ENCODE data around the gene HRH1. TPM values are rescaled to one million over a fixed set of nuclear protein-coding genes. Genes with fewer than 3 reads are reported as not detected.

Gene HRH1
- total and polyA plus RNA-seq, 2 of the 13 experiments (the other 11 are each of a cell fraction or from before 2014, with no cell fraction given): not detected

DNA sequence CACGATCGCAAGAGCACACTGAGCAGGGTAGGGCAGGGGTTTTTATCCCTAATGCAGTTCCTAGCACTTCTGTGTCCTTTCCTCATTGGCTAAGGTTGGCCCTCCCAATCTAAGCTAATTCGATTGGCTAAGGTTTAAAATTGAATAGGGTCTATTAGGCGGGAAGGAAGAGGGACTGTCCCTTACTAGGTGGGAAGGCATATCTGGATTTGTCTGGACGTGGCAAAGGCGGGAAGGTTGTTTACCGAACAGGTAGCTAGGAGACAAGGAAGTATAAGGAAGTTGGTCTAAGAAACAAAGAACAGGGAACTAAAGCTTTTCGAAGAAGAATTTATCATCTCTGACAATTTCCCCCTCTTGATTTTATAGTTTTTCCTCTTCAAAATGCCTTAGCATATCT is 93.1 kb downstream of the HRH1 start:
- Histone ChIP-seq H3K79me2 (ENCODE audit: insufficient read depth, low read length) (no peaks in the 10 kb centered on the region), H2AFZ (ENCODE audit: low read length) (no peak overlapping the region), H3K36me3 (replicated peaks in 1 of 2; ENCODE audit: control insufficient read depth in 1 of 2, insufficient read depth in 2 of 2, low read length in 2 of 2) (no peaks in the 10 kb centered on the region), H3K27me3 (ENCODE audit: control insufficient read depth in 1 of 2, insufficient read depth in 2 of 2, low read length in 2 of 2) (peaks cover 2 to 34% of the 10 kb centered on the region in 2 experiments; a peak in 4 of 5 replicates), H3K4me3 (replicated peaks in 1 of 3; ENCODE audit: insufficient read depth in 1 of 3, low read depth in 2 of 3, low read length in 3 of 3) (no peak overlapping the region), H3K9me3 (ENCODE audit: low read length) (no peaks in the 10 kb centered on the region), H4K20me1 (ENCODE audit: insufficient read depth, low read length) (no peaks in the 10 kb centered on the region), H3K27ac (ENCODE audit: extremely low read length, insufficient read depth, low read length) (no peak overlapping the region), H3K9ac (ENCODE audit: insufficient read depth, low read depth, low read length) (no peak overlapping the region), H3K4me1 (ENCODE audit: insufficient read depth, low read length) (no peaks in the 10 kb centered on the region), H3K4me2 (ENCODE audit: low read depth, low read length) (no peak overlapping the region)
- CTCF ChIA-PET (ENCODE audit: low intra/inter-chr PET ratio, low total read pairs): no interaction called here
- TF ChIP-seq TGIF2 (CRISPR knock-in tag; IDR thresholded peaks at IDR 0.05) (no peak), ZNF792 (CRISPR knock-in tag; IDR thresholded peaks at IDR 0.05) (no peak), ZNF234 (CRISPR knock-in tag; conservative IDR thresholded peaks at IDR 0.05) (no peak), NRL (CRISPR knock-in tag; IDR thresholded peaks at IDR 0.05; ENCODE audit: borderline replicate concordance) (no peak), RXRB (CRISPR knock-in tag; IDR thresholded peaks at IDR 0.05; ENCODE audit: borderline replicate concordance) (no peak), ZSCAN5A (CRISPR knock-in tag; IDR thresholded peaks at IDR 0.05; ENCODE audit: borderline replicate concordance) (no peak), ZNF710 (CRISPR knock-in tag; IDR thresholded peaks at IDR 0.05; ENCODE audit: borderline replicate concordance) (no peak)
- ATAC-seq (no peak), FAIRE-seq (no peak), DNase-seq (ENCODE audit: low spot score) (no peak)
- POLR2A ChIA-PET: no interaction called here
- WGBS (ENCODE audit: low lambda C conversion rate): 27% methylated on average over 8 of the region's 8 CpGs
- in situ Hi-C loops (cut with HindIII; ENCODE audit: extremely low pct_ligation_motif_present, low pct_unique_long_range_greater_than_20kb): no loop called here
- no TSS peak for BruUV-seq (replicated peaks)
- intact Hi-C loops (cut with micrococcal nuclease; ENCODE audit: unreplicated experiment): no loop called here
